ENCODE measurements around the gene AGPAT1.
"Not testable (repeated sequence)": the region's sequence is repeated elsewhere in the genome, so short reads cannot be mapped to it uniquely, and the experiment has no call there.

AGPAT1 gene, protein sequence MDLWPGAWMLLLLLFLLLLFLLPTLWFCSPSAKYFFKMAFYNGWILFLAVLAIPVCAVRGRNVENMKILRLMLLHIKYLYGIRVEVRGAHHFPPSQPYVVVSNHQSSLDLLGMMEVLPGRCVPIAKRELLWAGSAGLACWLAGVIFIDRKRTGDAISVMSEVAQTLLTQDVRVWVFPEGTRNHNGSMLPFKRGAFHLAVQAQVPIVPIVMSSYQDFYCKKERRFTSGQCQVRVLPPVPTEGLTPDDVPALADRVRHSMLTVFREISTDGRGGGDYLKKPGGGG

GRCh38 chr6:32175711-32176475 lies at the start of gene AGPAT1:
TSS of gene AGPAT1 (minus strand) at chr6:32176084. CDS start at chr6:32171496, 4,588 bp downstream.
- DNase-seq (ENCODE audit: low spot score) = peak; percentile 91

DNA sequence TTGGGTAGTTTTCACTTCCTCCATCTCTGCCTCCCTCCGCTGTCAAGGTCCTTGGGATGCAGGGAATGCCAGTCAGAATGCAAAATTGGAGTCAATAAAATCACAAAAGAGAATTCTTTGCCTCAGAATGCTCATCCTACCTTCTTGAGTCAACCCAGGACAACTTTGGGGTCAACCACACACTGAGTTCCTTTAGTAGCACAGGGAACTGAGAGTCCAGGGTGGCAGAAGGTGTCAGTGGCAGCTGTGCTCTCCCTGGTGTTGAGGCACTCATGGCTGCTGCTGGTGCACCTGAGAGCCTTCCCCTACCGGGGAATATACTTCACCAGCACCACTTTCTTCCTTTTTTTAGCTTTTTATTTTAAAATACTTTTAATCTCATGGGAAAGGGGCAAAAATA lies 48.8 kb upstream of the AGPAT1 start:
- DNase-seq (ENCODE audit: low spot score) = no peak

DNA sequence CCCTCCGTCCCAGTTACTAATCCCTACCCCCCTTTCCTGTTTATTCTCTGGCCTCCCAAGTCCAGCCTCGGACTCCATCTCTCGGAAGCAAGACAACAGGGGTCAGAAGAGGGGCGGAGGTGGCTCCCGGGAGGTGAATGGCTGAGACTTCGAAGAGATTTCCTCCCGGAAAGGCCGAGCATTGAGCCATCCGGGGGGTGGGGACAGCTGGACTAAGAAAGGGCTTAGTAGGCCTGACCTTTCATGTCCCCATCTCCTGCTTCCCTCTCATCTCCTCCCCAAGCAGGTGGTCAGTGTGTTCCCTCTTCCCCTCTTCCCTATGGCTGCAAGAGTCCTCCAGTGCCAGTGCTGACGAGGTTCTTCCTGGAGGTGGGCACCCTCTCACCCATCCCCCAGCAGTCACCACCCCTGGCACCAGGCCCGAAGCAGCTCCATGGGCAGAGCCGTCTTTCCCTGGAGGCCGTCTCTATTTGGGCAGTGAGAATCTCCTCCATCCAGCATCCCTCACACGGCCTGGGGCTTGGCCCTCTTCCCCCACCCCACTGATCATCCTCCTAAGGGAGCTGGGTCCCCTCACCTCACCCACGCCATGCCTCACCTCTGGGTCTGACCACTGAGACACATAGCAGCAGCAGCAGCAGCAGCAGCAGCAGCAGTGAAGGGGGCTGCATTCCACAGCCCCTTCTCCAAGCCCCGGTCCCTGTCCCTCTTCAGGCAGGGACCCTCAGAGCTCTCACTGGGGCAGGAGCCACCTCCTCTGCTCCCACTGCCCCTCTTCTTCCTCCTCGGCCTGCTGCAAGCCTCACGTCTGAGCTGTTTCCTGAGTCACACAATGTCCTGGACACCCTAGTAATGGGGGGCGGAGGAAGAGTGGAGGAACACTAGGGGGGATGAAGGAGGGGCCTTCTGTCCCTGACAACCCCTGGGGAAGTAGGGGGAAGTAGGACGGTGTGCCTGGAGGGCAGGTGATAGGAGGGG lies 47.7 kb upstream of the AGPAT1 start, which contains the start of gene NOTCH4:
Gene NOTCH4 (minus strand): TSS at position 810 of the 978 bp plus-strand sequence. CDS start 139 bp downstream, at position 671.
- peak; percentile 48 for DNase-seq (ENCODE audit: low spot score)

DNA sequence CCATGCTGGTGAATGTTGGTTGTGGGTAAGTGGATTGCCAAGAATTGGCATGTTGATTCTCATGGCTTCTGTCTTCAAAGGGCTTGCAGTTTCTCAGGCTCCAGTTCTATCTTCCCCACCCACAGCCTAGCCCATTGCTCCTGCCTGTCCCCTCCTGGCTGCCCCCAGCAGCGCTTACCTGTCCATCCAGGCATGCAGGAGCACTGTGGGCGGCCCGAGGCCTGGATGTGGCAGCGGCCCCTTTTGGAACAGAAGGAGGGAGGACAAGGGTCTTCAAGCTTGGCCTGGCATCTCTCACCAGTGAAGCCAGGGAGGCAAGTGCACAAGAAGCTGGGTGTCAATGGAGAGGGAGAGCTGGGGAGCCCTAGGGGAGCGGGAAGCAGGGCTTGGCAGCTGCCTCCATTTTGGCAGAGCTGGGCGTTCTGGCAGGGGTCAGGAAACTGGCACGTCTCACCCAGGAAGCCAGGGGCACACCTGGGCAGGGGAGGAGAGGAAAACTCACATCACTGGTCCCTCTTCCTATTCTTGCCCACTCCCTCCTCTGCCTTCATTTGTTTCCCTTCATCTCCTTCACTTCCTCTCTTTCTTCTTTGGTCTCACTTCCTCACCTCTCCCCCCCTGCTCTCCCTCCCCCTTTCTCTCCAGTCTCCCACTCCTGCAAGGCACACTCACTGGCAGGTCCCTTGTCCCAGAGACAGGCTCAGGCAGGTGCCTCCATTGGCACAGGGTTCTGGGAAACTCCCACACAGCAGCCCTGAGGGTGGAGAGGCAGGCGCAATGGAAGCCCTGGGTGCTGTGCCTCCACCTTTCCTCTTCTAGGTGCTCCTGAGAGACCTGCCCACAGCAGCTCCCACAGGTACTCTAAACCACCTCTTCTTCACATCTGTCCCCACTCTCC lies 46.7 kb upstream of the AGPAT1 start:
- DNase-seq (ENCODE audit: low spot score) = no peak

GRCh38 chr6:32220021-32220420 lies 44.1 kb upstream of the AGPAT1 start:
- DNase-seq (ENCODE audit: low spot score) = no peak

DNA sequence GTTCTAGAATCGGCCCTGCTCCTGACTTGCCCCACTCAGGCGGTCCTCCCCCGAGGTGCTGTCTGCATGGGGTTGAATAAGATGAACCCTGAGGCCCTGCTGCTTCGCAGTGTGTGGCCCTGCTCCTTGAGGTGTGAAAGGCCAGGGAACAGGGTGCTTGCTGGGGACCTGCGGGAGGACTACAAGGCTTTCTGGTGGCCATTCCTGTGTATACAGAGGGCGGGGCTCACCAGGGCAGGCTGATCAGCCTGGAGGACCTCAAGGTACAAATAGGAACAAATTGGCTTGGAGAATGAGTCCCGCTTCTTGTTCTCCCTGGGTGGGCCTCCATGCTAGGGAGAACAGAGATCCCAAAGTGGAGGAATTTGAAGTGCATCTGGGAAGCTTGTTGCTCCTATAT lies 42.3 kb upstream of the AGPAT1 start:
- DNase-seq (ENCODE audit: low spot score) = no peak

DNA sequence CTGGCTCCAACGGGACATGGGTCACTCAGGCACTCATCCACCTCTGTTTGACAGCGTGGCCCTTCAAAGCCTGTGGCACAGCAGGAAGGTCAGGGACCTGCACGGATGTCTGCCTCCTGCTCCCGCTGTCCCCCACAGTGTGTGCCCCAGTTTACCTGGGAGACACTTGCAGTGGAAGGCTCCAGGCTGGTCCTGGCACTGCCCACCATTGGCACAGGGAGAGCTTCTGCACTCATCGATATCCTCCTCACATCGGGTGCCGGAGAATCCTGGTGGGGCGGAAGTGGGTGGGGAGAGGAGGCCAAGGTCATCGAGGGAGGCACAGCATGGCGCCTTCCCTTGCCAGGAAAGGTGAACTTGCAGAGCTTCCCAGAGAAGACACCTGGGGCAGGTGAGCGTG lies 41.1 kb upstream of the AGPAT1 start:
- no peak for DNase-seq (ENCODE audit: low spot score)

- no peak for DNase-seq (ENCODE audit: low spot score)
Observed at GRCh38 chr6:32216285-32216684, 40.4 kb upstream of the AGPAT1 start.

DNA sequence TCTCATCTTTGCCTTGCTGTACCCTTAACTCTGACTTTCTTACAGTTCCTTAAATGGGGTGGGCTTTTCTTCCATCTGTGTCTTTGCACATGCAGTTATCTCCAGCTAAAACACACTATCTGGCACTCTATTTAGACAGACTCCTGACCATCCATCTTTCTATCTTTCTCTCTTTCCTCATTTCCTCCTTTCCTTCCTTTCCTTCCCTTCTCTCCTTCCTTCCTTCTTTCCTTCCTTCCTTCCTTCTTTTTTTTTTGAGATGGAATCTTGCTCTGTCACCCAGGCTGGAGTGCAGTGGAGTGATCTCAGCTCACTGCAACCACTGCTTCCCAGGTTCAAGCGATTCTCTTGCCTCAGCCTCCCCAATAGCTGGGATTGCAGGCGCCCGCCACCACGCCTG lies 39.7 kb upstream of the AGPAT1 start:
- no peak for DNase-seq (ENCODE audit: low spot score)

DNA sequence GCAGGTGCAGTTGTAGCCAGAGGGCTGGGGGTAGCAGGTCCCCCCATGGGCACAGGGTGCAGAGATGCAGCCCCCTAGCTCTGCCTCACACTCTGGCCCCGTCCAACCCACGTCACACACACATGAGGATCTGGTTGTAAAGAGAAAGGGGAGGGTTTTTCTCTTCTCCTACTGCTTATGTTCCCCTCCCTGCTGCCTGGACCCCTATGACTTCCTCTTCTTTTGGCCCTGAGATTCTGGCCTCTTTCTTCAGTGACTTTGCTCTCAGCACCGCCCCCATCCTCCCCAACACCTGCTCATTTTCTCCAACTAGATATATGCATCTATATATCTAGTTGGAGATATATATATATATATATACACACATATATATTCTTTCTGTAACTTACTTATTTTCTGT lies 38.2 kb upstream of the AGPAT1 start:
- no peak for DNase-seq (ENCODE audit: low spot score)

DNA sequence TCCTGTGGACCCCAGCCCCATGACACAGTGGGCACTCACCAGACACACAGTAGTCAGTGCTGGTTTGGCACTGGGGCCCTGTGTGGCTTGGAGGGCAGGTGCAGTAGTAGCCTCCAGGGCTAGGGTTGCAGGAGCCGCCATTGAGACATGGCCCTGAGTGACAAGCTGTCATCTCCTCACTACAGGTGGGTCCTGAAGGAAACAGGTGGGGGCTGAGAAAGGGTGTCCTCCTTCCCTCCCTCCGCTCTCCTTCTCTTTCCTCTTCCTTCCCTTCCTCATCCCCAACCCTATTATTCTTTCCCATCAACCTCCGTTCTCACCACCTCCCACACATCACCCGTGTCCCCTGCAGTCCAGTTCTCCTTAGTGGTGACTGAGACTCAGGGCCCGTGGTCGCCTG lies 37.8 kb upstream of the AGPAT1 start:
- DNase-seq (ENCODE audit: low spot score) = no peak

- no peak for DNase-seq (ENCODE audit: low spot score)
Observed at GRCh38 chr6:32212076-32212760, 36.3 kb upstream of the AGPAT1 start.

DNA sequence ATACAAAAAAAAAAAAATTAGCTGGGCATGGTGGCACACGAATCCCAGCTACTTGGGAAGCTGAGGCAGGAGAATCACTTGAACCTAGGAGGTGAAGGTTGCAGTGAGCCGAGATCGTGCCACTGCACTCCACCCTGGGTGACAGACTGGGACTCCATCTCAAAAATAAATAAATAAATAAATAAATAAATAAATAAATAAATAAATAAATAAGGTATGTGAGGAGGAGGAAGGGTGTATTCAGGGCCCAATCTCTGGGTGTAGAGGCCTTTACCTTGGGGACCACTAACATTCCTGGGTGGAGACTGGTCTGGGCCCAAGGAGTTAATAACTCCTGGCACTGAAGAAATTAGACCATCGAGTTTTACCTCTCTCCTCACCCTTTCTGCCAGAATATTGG lies 35.5 kb upstream of the AGPAT1 start:
- not testable (repeated sequence) for DNase-seq (ENCODE audit: low spot score)

DNA sequence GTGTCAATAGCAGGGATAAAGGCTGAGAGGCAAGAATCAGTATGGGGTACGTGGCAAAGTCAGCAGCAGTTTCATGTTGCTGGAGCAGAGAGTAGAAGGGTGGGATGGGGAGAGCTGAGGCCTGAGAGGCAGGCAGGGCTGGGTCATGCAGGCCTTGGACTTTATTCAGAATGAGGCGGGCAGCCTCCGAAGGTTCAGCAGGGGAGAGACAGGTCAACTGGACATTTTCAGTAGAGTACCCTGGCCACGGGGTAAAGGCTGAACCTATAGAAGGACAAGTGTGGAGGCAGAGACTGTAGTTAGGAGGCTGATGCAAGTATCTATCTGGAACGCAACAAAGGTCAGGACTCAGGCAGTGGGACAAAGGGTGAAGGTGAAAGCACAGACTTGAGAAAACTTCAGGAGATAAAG lies 34.3 kb upstream of the AGPAT1 start:
- DNase-seq (ENCODE audit: low spot score) = no peak

GRCh38 chr6:32208996-32209395 lies 33.1 kb upstream of the AGPAT1 start:
- DNase-seq (ENCODE audit: low spot score) = no peak

DNA sequence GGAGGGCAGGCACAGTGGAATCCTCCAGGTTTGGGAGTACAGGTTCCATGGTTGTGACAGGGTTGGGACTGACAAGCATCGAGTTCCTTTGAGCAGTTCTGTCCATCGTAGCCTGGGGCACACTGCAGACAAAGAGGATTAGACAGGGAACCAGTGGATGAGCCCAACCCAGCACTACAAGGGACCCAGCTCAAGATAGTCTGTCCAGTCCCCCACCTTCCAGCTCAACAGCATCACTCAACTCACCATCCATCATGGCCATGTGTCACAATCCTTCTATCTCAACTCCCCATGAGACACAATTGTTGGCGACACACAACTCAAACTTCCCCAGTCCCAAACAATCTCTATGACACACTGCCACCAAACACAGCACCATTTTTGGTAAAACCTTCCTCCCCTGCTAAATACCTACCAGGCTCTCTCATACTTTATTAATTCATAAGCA lies 28.4 kb upstream of the AGPAT1 start:
- DNase-seq (ENCODE audit: low spot score) = no peak

- DNase-seq (ENCODE audit: low spot score) = no peak
Observed at GRCh38 chr6:32203426-32204267, 27.8 kb upstream of the AGPAT1 start.

DNA sequence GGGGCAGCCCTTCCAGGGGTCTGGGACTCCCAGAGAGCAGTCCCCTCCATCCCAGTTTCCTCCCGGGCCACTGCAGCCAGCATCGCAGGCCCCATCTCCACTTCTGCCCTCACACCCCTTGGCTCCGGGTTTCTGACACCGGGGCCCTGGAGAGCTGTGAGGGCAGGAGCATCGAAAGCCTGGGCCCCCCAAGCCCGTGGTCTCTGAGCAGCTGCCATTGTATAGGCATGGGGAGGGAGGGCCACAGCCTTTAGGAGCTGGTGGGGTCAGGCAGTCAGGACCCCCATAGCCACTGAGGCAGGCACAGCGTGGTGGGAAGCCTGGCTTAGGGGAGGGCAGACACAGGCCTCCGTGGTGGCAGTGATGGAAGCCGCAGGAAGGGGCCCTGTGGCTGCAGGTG lies 26.3 kb upstream of the AGPAT1 start:
- DNase-seq (ENCODE audit: low spot score) = no peak

DNA sequence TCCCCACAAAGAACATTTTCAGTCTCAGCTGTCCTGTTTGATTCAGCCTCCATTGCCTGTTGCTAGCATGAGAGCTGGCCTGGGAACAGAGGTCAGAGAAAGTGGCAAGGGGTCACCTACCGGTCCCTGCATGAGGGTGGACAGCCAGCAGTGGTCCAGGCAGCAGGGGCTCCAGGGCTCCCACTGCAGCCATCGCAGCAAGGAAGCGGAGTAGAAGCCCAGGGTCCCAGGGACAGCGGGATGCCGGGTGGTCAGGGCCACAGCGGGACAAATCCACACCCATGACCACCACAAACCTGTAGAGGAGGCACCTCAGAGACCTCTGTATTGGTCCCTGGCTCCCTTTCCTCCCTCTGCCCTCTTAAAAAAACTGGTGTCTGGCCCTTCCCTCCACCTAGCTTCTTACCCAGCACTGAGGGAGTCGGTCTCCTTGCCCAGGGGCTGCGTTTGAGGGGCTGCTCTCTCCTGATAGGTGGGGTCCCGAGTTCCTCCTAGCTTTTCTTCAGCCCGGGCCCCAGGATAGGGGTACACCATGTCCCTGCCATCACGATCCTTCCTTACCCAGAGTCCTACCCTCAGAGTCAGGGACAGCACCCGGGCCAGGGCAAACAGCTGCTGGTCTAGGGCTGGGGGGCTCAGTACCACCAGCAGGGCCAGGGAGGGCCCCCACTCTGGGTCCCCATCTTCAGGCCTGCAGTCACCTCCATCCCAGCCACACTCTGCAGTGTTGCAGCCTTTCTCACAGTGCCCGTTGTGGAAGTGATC lies 25.0 kb upstream of the AGPAT1 start:
- no peak for DNase-seq (ENCODE audit: low spot score)

Data from kidney capillary endothelial cell (primary cell).